Stimulated activated CD4-positive, alpha-beta T cell treated with anti-CD3 and anti-CD28 coated beads, Interleukin-2, amount 100 ng/mL, for 24 hours (primary cell): ENCODE results near the gene OVOL1.
"Not testable (repeated sequence)": the region's sequence is repeated elsewhere in the genome, so short reads cannot be mapped to it uniquely, and the experiment has no call there.

Source experiments
- DNase-seq, 2 donors: peaks; one replicate each; pipeline ENCODE4 v3.0.0-alpha.2; 2020

Gene OVOL1

DNA sequence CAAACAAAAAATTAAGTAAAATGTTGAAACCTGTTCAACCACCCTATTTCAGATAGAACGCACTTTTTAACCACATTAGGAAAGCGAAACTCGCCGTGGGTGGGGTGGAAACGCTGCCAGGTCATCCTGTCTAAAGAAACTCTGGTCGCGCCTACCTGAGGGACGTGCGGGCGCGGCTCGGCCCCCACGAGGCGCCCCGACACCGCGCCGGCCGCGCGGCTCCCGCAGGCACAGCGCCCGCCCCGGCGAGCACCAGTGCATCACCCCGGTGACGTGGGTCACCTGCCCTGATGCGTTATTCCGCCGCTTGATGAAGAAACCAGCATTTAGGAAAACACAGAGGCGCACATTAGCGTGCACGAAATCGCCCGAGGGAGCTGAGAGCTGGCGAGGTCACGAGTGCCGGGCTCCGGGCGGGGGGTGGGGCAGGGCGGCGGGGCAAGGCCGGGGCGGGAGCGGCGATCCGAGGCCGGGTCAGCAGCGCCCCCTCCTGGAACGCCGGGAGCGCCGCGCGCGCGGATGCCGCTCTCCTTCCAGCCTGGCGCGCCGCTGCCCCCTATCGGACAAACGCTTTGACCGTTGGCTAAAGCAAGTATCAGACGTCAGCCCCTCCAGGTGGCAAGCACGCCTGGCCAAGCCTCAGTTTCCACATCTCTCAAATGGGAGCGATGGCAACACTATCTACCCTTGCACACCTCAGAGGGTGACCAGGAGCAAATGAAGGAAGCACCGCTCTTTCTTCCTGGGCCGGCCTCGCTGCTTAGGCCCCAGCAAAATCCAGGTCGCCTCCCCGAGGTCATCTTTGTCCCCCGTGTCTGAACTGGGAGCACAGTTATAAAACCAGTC lies 31.2 kb downstream of the OVOL1 start:
- peak; percentile 98 to 99 for DNase-seq

DNA sequence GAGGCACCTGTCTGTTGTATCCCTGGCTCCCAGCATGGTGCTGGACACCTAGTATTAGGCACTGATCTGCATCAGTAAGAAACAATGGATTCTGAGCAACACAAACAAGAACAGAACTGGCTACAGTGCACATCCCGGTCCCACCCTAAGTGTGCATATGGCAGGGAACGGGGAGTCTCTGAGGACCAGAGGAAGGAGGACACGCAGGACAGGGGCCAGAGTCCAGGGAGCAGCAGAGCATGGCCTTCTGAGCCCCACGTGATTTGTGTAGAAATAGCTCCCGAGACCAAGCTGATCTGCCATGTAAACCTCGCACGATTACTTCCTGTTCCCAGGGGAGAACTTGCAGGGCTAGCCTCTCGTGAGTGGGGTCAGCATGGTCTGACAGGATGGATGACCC lies 34.2 kb downstream of the OVOL1 start:
- DNase-seq = no peak

DNA sequence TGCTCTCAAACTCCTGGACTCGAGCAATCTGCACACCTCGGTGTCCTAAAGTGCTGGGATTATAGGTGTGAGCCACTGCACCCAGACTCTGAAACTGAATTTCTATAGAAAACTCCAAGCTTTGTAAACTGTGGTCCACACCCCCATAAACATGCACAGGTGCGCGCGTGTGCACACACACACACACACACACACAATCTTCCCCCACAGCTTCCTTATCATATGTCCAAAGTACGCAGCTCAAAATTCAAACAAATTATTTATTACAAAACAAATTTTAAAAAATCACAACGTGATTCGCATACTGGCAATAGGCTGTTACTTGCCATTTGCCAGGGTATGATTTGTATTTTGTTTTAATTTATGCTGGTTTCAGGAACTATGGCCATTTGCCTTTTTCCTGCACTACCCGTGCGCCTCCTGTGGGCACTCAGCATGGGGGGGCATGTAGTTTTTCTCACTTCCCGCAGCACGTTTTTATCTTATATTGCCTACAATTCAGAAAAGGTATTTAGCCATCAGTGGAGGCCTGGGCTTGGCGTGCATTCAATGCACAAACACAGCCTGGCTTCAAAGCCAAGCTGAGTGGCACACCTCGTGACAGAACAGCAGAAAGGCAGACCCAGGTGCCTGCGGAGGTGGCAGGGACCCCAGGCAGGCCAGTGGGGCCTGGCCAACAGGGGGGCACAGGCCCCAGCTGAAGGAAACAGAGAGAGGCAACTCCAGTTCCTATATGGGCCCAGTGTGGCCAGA lies 36.1 kb downstream of the OVOL1 start:
- DNase-seq = no peak

DNA sequence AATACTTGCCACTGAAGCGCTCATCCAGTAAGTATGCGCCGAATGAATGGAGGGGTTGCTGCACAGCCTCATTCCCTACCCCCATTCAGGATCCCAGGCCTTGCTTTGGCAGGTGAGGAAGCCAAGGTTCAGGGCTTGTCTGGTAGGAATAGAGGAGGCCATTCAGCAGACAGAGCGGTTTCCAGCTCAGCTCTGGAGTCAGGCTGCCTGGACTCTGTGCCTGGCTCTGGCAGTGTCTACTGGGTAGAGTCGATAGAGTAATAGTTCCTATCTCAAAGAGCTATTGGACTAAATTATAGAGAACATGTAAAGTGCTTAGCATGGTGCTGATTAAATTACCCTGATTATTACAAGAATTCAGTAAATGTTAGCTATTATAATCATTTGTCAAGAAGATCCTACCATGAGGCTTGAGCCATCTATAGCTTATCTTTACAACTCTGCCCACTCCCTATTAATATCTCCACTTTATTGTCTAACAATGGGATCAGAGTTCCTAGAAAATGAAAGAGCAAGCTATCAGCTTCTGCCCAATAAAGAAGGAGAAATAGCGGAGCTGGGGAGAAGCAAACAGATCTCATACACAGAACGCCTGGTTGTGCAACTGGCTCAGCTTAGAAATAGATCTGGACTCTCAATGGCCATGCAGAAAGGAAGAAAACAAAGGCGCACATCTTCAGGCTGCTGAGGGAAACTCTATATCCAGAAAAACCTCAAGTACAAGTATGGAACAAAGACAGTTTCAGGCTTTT lies 40.3 kb downstream of the OVOL1 start:
- DNase-seq = no peak

DNA sequence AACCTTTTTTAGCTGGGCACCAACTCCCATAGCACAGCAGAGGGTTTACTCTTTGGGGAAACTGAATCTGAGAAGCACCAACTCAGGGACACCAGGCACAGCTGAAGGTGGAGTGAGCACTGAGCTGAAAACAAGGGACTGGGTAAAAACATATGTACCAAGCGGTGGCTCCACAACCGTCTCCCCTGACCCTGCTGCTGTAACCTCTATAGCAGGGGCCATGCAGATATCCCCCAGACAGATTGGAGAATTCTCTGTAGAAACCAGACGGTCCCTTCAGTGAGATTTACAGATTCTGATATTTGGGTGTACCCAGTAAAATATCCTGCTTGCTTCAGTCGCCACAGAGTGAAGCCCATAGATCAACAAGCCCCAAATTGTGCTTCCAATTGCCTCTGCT lies 42.6 kb downstream of the OVOL1 start:
- no peak for DNase-seq

DNA sequence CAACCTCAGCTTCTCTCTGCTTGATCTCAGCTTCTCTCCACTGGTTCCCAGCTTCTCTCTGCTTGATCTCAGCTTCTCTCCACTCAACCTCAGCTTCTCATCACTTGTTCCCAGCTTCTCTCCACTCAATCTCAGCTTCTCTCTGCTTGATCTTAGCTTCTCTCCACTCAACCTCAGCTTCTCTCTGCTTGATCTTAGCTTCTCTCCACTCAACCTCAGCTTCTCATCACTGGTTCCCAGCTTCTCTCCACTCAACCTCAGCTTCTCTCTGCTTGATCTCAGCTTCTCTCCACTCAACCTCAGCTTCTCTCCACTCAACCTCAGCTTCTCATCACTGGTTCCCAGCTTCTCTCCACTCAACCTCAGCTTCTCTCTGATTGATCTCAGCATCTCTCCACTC lies 45.4 kb downstream of the OVOL1 start:
- not testable (repeated sequence) for DNase-seq

DNA sequence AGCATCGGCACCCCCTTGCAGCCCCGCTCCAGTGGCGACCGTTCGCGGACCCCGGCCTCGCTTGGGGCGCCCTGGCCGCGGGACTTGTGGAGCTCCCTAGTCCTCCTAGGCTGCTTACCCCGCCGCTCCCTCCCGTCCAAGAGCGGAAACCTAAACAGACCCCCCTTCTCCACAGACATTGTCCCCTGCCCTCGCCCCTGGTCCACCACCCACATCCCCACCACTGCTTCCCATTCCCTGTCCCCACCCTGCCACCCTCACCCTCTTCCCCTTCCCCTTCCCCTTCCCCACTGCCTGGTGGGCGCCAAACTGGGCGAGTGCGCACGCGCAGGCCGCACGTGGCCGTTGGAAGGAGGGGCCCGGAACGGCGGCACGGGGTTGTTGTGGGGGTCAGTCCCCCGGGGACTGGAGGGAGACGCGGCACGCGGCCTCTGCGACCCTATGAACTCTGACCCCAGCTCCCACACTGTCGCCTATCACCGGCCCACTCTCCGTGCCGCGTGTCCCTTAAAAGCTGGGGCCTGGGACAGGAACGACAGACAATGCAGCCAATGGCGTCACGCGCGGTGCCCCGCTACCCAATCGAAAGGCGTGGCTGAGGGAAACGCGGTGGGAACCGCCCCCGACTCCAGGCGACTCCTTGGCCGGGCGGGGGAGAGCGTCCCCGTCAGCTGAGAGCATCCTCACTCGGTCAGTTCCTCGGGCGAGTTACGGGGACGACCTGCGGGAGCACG lies 46.6 kb downstream of the OVOL1 start, which contains the start of gene SNX32:
Gene SNX32 (plus strand): TSS at position 667 of the 734 bp plus-strand sequence. CDS start 103 bp downstream, outside the sequence.
- peak; percentile 96 to 97 for DNase-seq

DNA sequence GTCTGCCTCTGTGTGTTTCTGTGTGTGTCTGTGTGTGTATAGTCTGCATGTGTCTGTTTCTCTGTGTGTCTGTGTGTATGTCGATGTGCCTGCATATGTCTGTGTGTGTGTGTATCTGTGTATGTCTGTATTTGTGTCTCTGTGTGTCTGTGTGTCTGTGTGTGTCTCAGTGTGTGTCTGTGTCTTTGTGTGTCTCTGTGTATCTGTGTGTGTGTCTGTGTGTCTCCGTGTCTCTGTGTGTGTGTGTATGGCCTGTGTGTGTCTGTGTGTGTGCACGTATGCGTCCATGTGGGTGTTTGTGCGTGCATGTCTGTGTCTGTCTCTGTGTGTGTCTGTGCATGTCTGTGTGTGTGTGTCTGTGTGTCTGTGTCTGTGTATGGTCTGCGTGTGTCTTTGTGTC lies 47.3 kb downstream of the OVOL1 start:
- DNase-seq = no peak

DNA sequence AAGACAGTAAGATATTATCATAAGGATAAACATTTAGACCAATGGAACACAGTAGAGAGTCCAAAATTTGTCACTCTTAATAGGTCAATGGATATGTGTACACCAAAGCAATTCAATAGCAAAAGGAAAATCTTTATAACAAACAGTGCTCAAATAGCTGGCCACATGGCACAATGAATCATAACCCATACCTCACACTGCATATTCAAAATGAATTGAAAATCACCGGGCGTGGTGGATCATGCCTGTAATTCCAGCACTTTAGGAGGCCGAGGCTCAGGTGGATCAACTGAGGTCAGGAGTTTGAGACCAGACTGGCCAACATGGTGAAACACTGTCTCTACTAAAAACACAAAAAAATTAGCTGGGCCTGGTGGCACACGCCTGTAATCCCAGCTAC lies 55.3 kb downstream of the OVOL1 start:
- no peak for DNase-seq

DNA sequence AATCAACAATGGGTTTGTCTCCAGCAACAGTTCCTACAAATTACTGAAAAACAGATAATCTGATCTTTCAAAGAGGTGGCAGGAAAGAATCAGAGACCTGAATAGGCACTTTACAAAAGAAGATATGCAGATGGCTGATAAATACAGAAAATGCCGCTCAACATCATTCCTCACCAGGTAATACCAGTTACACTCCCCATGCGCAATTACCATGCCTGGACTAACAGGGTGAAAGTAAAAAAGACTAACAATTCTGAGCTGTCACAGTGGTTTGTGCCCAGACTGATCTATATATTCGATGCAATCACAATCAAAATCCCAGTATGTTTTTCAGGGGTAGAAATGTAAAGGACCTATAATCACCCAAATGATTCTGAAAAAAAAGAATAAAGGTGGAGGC lies 56.9 kb downstream of the OVOL1 start:
- no peak for DNase-seq

DNA sequence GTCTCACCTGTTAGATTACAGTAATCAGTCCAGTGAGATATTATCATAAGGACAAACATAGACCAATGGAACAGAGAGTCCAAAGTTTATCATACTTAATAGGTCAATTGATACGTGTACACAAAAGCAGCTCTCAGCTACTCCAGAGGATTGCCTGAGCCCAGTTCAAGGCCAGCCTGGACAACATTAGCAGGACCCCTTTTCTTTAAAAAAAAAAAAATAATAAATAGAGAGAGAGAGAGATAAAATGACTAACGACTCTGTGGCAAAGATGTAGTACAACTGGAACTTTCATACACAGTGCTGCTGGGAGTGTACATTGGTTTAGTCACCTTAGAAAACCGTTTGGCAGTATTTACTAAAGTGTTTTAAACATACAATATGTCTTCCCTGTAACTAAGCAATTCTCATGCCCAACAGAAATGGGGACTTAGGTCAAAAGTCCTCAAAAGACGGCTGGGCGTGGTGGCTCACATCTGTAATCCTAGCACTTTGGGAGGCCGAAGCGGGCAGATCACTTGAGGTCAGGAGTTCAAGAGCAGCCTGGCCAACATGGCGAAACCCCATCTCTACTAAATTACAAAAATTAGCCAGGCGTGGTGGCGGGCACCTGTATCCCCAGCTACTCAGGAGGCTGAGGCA lies 57.5 kb downstream of the OVOL1 start:
- no peak for DNase-seq
